ENCODE results near the gene MMP14.
"Not testable (repeated sequence)": the region's sequence is repeated elsewhere in the genome, so short reads cannot be mapped to it uniquely, and the experiment has no call there.

MMP14 gene

GRCh38 chr14:22814941-22815713 is 21.3 kb upstream of the MMP14 start, which contains the start of gene SLC7A7:
TSS of gene SLC7A7 (minus strand) at chr14:22815435. CDS start at chr14:22813398, 2,037 bp downstream.
- no peak for DNase-seq

- no peak for DNase-seq
Measured at GRCh38 chr14:22819151-22819988, 17.0 kb upstream of the MMP14 start.

GRCh38 chr14:22820731-22821130 is 15.7 kb upstream of the MMP14 start:
- DNase-seq, result no peak

DNA sequence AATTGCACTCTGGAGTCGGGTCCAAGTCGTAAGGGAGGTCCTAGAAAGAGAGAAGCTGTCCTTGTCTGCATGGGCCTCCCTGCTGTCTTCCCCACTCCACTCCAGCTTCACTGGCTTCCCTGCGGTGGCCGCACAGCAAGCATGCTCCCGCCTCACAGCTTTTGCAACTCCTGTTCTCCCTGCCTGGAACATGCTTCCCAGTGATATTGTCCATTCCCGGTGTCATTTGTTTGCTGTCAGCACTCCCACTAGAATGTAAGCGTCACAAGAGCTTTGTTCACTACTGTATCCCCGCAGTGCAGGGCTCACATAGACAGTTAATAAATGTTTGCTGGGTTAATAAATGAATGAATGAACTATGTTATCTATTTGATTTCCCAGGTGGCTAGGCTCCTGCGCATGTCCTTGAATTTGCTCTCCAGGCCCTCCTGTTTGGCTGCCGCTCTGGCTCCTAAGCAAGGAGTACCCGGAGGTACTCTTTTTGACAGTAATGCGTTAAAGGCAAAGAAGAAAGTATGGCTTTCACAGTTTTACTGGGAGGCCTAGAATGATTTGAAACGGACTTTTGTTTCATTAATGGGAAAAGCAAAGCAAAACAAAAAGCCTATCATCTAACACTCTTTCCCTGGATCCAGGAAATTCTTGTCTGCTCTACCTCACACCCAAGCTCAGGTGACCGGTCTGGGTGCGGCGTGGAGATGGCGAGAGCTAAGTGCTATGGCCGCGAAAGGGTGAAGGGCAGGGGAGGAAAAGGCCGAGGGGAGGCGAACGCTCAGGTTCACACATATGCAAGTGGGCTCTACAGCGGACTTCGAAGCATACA is 15.0 kb upstream of the MMP14 start:
- DNase-seq, result no peak

DNA sequence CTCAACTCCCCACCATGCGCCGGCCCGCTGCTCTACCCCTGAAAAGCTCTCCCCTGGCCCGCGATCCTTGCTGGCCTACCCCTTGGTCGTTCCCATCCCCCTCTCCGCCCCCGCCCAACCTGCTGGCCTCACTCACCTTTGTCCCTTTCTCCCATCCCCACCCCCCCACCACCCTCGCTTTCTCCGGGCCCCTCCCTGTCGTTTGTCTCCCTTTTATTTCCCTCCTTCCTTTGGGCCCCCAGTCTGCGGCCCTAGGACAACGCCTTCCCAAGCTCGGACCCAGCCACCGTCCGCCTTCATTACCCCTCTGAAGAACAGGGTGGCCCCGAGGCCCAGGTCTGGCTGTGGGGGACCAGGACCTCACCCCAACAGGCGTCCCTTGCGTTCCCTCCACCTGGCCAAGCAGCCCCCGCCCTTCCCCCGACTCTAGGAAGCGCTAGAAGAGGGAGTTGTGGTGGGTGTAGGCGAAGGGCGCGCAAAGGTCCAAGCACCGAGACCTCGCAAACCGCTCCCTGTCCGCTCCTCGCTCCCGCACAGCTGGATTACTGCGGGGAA is 14.3 kb upstream of the MMP14 start:
- no peak for DNase-seq

DNA sequence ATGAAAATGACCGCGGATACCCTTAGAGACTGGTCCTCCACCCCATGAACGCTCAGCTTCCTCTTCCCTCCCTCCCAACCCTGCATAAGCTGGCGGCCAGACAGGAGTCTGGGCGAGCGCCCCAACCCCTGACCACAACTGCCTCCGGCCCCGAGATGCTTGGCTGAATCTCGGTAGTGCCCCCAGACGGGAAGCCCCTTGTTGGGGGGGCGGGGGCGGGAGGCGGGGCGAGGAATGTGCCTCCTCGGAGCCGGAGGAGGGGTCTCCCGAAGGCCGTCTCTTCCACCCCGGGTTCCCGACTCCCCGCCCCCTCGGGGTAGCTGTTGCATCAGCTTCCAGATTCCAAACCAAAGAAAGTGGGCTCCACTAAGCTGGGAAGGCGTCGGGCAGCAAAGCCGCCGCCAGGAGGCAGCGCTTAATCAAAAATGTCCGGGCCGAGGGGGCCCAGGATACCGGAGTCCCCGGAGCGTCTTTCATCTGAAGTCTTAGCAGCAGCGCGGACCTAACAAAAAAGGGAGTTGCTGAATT is 13.8 kb upstream of the MMP14 start:
- DNase-seq, result peak; percentile 82

DNA sequence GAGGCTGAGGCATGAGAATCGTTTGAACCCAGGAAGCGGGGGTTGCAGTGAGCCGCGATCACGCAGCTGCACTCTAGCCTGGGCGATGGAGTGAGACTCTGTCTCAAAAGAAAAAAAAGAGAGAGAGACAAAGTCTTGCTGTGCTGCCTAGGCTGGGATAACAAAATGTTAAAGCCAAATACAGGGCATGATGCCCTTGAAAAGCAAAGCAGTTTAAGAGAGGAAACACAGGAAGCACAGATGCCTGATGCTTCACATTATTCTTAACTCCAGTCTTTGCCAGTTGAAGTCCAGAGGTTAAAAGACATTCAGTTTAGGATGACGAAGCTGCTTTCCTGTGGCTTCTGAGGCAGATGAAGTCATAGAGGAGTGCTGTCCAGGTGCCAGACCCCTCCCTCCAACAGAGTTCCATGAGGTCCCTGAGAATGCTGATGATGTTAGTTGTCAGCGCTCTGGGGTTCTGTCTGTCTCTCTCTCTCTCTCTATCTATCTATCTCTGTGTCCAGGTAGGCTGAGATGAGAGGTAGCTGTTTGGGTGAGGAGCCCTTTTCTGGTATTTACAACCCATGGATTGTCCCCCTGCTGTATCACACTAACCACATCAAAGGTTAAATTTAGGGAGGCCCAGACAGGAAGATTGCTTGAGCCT is 11.6 kb upstream of the MMP14 start:
- DNase-seq, result peak; percentile 32

DNA sequence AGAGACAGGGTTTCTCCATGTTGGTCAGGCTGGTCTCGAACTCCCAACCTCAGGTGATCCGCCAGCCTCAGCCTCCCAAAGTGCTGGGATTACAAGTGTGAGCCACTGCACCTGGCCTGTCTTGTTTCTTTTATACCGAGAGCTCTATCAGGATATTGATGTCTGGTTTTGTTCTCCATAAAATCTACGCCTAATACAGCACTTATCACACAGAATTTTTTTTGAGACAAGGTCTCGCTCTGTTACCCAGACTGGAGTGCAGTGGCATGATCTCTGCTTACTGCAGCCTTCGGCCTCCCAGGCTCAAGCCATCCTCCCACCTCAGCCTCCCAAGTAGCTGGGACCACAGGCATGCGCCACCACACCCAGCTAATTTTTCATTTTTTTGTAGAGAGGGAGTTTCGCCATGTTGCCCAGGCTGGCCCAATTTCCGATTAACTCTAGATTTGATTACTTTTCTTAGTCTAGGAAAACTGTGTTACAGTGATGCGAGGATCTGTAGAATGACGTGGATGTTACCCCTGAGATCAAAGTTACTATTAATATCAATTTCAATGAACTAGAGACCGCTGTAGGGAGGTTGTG is 7.2 kb upstream of the MMP14 start:
- DNase-seq, result not testable (repeated sequence)

DNA sequence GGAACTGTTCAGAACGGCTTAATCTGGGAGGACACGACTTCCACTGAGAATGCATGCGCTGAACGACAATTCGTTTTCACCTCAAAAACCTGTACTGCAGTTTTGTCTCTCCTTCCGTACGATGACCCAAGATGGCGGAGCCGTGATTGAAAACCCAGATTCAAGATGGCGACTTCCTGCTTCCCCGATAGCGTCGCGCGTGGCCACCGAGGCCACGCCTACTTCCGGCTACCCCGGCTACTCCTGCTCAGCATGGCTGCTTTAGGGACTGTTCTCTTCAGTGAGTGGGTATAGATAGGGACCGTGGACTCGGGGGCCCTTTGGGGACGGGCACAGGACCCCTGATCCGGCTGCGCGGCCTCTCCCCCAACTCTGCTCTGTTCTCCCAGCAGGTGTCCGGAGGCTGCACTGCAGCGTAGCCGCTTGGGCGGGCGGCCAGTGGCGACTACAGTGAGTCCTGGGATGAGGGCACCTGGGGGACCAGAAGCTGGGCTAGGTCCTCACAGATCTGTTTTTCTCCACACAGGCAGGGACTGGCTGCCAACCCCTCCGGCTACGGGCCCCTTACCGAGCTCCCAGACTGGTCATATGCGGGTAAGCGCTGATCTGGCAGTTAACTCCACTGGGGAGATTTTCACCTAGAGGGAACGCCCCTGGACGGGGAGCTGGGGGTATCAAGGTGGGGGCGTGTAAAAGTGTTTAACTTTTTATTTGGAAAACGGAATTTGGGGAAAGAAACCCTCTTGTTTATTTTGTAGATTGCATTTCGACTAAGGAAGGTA is 6.5 kb upstream of the MMP14 start, which contains the start of gene MRPL52:
TSS of gene MRPL52 (plus strand) at position 227 of the 782 bp plus-strand sequence. CDS start at position 253, 26 bp downstream.
- DNase-seq, result peak; percentile 95

DNA sequence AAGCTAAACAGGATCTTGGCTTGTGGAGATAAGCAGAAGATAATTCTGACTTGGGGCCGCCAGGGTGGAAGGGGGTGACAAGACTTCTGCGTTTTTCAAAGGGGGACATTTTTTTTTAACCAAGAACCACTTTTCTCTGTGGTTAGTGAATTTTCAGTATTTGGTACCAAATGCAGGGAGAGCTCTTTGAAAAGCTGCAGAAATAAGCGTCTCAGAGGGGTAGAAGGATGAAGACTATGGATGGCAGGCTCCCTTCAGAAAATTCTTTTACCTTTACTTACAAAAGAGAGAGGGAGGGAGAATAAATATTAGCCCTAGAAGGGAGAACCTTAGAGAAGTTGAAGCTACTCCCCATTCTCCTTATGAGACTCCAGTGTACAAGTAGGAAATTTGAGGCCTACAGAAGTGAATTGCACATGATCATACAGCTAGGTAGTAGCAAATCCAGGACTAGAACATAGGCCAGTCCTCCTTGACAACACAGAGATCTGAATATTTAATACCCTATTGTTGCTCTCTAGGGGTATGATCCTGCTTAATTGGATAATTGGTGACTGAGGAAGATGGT is 5.9 kb upstream of the MMP14 start:
- DNase-seq, result no peak

DNA sequence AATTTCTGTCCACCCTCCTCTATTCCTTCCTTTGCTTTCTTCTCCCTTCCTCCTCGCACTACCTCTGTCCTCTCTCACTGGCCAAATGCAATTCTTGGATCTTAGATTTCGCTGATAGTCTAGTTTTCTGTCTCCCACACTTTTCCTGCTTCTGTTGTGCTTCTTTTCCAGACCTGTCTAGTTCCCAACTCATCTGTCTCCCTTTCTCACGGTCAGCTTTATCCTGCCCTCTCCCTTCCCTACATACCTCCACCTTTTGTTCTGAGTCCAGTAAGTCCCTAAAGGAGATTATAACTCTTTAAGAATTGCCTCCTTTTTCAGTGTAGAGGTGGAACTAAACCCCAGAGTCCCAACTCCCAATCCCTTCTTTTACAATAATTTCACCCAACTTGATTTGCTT is 880 bp upstream of the MMP14 start:
- DNase-seq, result no peak

DNA sequence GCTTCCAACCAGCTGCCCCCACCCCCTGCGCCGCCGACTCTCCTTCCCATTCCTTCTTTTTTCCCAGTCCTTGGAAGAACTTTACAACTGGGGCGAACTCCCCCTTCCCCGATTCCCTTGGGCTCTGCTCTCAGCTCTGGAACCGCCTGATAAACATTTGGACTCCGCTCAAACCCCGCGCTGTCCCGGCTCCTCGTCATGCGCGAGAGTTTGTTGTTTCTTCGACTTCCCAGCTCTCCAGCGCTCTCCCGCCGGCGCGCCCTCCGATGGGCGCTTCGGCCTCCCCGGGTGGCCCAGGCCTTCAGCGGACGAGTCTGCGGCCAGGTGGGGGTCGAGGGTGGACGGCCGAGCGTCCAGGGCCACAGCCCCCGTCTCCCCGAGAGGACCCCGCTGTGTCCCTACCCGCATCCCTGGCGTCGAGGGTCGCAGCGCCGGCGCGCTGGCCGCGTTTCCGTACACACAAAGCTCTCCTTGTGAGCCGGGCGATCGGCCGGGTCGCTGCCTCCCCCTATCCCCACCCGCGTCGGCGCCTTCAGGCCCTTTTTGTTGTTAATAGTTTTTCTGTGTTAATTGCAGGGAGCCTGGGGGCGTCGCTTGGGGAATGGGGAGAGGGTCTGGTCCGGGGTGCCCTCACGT is 847 bp downstream of the MMP14 start:
- peak; percentile 34 for DNase-seq

- DNase-seq, result no peak
Measured at GRCh38 chr14:22837750-22838538, 1.6 kb downstream of the MMP14 start.

DNA sequence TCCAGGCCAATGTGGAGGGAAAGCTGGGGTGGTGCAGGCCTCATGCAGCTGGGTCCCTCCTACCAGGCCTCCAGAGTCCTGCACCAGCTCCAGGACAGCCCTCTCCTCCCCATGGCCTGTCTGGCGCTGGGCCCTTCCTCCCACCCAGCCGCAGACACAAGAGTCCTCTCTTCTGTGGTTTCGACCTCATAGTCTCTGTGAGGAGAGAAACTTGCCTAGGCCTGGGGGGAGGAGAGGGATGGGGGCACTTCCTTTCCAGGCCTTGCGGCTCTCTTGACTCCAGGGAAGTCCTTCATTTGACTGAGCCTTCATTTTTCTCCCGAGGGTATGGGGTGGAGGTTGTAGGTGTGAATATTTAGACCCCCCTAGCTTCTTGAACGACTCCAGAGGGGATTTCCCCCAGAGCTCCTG is 2.3 kb downstream of the MMP14 start:
- no peak for DNase-seq

DNA sequence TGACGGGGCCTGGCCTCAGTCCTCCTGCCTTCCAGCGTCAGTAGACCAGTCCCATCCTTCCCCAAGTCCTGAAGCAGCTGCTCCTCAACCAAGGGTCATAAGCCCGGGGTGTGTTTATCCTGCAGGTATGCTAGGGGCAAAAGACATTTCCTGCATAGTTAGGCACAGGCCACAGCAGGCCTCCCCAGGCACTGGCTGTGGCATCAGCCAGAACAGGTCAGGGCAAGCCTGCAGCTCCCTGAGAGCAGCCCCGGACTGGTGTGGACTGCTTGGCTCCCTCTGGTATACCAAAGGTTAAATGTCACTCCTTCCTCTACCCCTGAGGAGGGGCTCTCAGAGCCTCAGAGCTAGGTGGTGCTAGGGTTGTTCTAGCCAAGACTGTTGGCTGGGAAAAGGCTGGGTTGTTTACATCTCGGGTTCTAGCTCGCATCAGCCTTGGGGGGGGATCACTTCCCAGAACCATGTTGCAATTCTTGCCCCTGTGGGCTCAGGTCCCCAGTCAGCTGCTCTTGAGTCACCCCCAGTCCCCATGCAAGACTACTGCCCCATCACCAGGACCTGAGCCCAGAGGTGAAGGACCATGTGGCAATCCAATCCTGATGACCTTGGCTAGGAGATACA is 2.9 kb downstream of the MMP14 start:
- no peak for DNase-seq

GRCh38 chr14:22841311-22841710 is 4.9 kb downstream of the MMP14 start:
- DNase-seq, result no peak

GRCh38 chr14:22841769-22842168 is 5.4 kb downstream of the MMP14 start:
- DNase-seq, result no peak

Data from CD4-positive, alpha-beta T cell treated with Interleukin-17A for 4 hours (primary cell).